GM13977 (cell line): ENCODE results near the gene IZUMO1R.

ENCODE experiments used
- DNase-seq: peaks from one replicate; pipeline ENCODE4 v3.0.0; 2012; ENCODE audit warnings: low spot score
- CTCF ChIP-seq: IDR thresholded peaks from 2 replicates; pipeline ENCODE4 v1.5.1; 2012; ENCODE audit warnings: mild to moderate bottlenecking, control low read depth; ENCODE audit not compliant: insufficient read depth; ENCODE audit errors: extremely low read depth, missing control alignments
- in situ Hi-C: fragments of 300-500 bp; cut with MboI; formaldehyde crosslinking; loops from one replicate; pipeline ENCODE4 v1.12.0; 2022; ENCODE audit warnings: low sequenced_read_pairs, low pct_unique_long_range_greater_than_20kb, mixed read lengths, inconsistent platforms; ENCODE audit not compliant: unreplicated experiment

The IZUMO1R gene

DNA sequence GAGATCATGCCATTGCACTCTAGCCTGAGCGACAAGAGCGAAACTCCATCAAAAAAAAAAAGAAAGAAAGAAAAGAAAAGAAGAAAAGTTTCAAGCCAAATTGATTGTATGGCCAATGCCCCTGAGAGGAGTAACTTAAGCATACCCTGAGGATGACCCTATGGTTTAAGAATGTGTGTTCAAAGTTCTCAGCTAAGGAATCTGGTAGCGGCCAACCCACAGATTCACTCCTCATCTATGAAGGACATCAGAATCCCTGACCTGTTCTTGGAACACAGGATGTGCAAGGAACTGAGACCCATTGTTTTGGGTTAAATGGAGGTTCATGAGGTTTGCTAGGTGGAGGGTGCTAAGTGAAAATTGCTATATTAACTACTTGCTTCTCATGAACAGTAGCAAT lies 18.1 kb downstream of the IZUMO1R start:
- in situ Hi-C loops, result loop anchor here (5.0 kb wide), 1 partner anchor 180 kb away; no protein-coding TSS in a partner anchor
- DNase-seq, result no peak
- no peak for TF ChIP-seq CTCF

GRCh38 chr11:94325681-94326080 lies 21.3 kb downstream of the IZUMO1R start:
- in situ Hi-C loops, result no loop called here
- TF ChIP-seq CTCF, result peak; percentile 97
- peak; percentile 70 for DNase-seq

- DNase-seq, result no peak
- TF ChIP-seq CTCF, result no peak
- in situ Hi-C loops, result no loop called here
Measured at GRCh38 chr11:94326947-94327346, 22.6 kb downstream of the IZUMO1R start.

DNA sequence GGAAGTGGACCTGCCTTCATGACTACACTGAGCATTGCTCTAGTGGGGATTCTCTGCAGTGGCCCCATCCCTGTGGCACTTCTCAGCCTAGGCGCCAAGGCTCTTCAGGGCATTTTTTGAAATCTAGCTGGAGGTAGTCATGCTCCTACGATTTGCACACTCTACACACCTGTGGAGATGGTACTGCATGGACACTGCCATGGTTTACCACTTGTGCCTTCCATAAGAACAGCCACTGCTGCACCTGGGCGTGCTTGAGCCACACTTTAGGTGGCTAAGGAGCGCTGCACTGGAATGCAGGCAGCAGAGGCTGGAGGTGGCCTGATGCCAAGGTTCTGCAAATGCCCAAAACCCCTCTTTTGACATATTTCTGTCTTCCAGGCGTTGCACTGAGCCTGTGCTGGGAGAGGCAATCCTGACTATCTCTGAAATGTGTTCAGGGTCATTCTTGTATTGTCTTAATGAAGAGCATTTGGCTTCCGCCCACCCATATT lies 24.3 kb downstream of the IZUMO1R start:
- DNase-seq, result no peak
- TF ChIP-seq CTCF, result no peak
- in situ Hi-C loops, result no loop called here

DNA sequence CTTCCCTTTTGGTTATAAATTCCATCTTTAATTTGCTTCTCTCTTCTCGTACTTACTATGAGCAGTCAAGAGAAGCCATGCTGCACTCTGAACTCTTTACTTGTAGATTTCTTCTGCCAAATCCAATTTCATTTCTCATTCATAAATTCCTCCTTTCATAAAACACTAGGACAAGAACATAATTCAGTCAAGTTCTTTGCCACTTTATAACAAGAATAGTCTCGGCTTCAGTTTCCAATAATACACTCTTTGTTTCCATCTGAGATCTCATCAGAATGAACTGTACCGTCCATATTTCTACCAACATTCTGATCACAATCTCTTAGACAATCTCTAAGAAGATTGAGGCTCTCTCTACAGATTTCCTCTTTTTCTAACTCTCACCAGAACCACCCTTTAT lies 25.1 kb downstream of the IZUMO1R start:
- in situ Hi-C loops, result no loop called here
- TF ChIP-seq CTCF, result no peak
- DNase-seq, result no peak

- no peak for DNase-seq
- in situ Hi-C loops, result no loop called here
- no peak for TF ChIP-seq CTCF
Measured at GRCh38 chr11:94330789-94331188, 26.4 kb downstream of the IZUMO1R start.

DNA sequence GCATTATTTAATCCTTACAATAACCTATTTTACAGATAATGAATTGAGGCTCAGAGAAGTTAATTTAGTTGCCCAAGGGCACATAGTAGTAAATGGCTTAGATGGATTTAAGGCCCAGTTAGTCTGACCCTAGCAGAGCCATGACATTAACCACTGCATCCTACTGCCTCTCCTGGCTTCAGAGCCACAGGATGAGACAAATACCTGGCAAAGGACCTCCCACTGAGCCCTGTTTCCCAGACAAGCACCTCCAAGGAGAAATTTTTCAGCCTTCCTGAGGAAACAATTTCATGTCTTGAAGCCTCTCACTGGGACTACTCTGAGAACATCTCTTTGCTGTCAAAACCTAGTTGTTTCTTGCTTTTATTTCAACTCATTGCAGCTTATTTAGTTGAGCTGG lies 28.4 kb downstream of the IZUMO1R start:
- no peak for DNase-seq
- TF ChIP-seq CTCF, result no peak
- in situ Hi-C loops, result no loop called here
